ENCODE results near the gene CYTIP.
"Not testable (repeated sequence)": the region's sequence is repeated elsewhere in the genome, so short reads cannot be mapped to it uniquely, and the experiment has no call there.

The CYTIP gene

GRCh38 chr2:157368508-157368907 lies 75.4 kb downstream of the CYTIP start:
- DNase-seq (ENCODE audit: low spot score): not testable (repeated sequence)

- DNase-seq (ENCODE audit: low spot score): no peak
These were observed 76.2 kb downstream of the CYTIP start for GRCh38 chr2:157367704-157368103.
